ENCODE data around the gene ATP8B1.

Gene ATP8B1

GRCh38 chr18:57771193-57771592 lies 31.9 kb downstream of the ATP8B1 start:
- Histone ChIP-seq H3K27me3 (ENCODE audit: low read length) (no peaks in the 10 kb centered on the region), H2AFZ (ENCODE audit: low read depth, low read length, severe bottlenecking) (no peak overlapping the region), H4K20me1 (ENCODE audit: low read depth, low read length) (no peaks in the 10 kb centered on the region), H3K4me2 (ENCODE audit: low read depth, low read length, poor library complexity, severe bottlenecking) (no peak overlapping the region), H3K27ac (ENCODE audit: low read depth, low read length) (no peak overlapping the region), H3F3A (ENCODE audit: insufficient read depth) (no peaks in the 10 kb centered on the region), H3K36me3 (ENCODE audit: low read length) (no peaks in the 10 kb centered on the region), H3K4me3 (ENCODE audit: insufficient read depth, low read length, poor library complexity, severe bottlenecking) (no peak overlapping the region), H3K9ac (ENCODE audit: low read length) (no peak overlapping the region), H3K79me2 (ENCODE audit: insufficient read depth, low read length) (no peaks in the 10 kb centered on the region), H3K9me2 (replicated peaks; ENCODE audit: insufficient read depth, low read length) (no peaks in the 10 kb centered on the region), H3K9me3 (ENCODE audit: insufficient read depth, low read length) (no peaks in the 10 kb centered on the region)
- no peak for TF ChIP-seq CTCF (IDR thresholded peaks at IDR 0.05; ENCODE audit: insufficient read depth, low read length, poor library complexity, severe bottlenecking)
- TF ChIP-seq EZH2phosphoT487 (conservative IDR thresholded peaks at IDR 0.05; ENCODE audit: low read length) = no peak

- TF ChIP-seq EZH2phosphoT487 (conservative IDR thresholded peaks at IDR 0.05; ENCODE audit: low read length) = no peak
- no peak for TF ChIP-seq CTCF (IDR thresholded peaks at IDR 0.05; ENCODE audit: insufficient read depth, low read length, poor library complexity, severe bottlenecking)
- Histone ChIP-seq H3K9ac (ENCODE audit: low read length) (no peak overlapping the region), H2AFZ (ENCODE audit: low read depth, low read length, severe bottlenecking) (no peak overlapping the region), H3K27me3 (ENCODE audit: low read length) (no peaks in the 10 kb centered on the region), H3K4me3 (ENCODE audit: insufficient read depth, low read length, poor library complexity, severe bottlenecking) (no peak overlapping the region), H3K27ac (ENCODE audit: low read depth, low read length) (no peak overlapping the region), H3K9me2 (replicated peaks; ENCODE audit: insufficient read depth, low read length) (no peaks in the 10 kb centered on the region), H3K79me2 (ENCODE audit: insufficient read depth, low read length) (no peaks in the 10 kb centered on the region), H3F3A (ENCODE audit: insufficient read depth) (no peaks in the 10 kb centered on the region), H3K4me2 (ENCODE audit: low read depth, low read length, poor library complexity, severe bottlenecking) (no peak overlapping the region), H3K36me3 (ENCODE audit: low read length) (no peaks in the 10 kb centered on the region), H3K9me3 (ENCODE audit: insufficient read depth, low read length) (no peaks in the 10 kb centered on the region), H4K20me1 (ENCODE audit: low read depth, low read length) (no peaks in the 10 kb centered on the region)
These were observed 34.4 kb downstream of the ATP8B1 start for GRCh38 chr18:57768537-57769326.

- Histone ChIP-seq H3K79me2 (ENCODE audit: insufficient read depth, low read length) (no peaks in the 10 kb centered on the region), H3K9me2 (replicated peaks; ENCODE audit: insufficient read depth, low read length) (no peaks in the 10 kb centered on the region), H3K36me3 (ENCODE audit: low read length) (no peaks in the 10 kb centered on the region), H3F3A (ENCODE audit: insufficient read depth) (no peaks in the 10 kb centered on the region), H3K27me3 (ENCODE audit: low read length) (no peaks in the 10 kb centered on the region), H3K4me3 (ENCODE audit: insufficient read depth, low read length, poor library complexity, severe bottlenecking) (no peak overlapping the region), H3K4me2 (ENCODE audit: low read depth, low read length, poor library complexity, severe bottlenecking) (no peak overlapping the region), H3K9me3 (ENCODE audit: insufficient read depth, low read length) (no peaks in the 10 kb centered on the region), H2AFZ (ENCODE audit: low read depth, low read length, severe bottlenecking) (no peak overlapping the region), H3K9ac (ENCODE audit: low read length) (no peak overlapping the region), H3K27ac (ENCODE audit: low read depth, low read length) (no peak overlapping the region), H4K20me1 (ENCODE audit: low read depth, low read length) (no peaks in the 10 kb centered on the region)
- no peak for TF ChIP-seq EZH2phosphoT487 (conservative IDR thresholded peaks at IDR 0.05; ENCODE audit: low read length)
- TF ChIP-seq CTCF (IDR thresholded peaks at IDR 0.05; ENCODE audit: insufficient read depth, low read length, poor library complexity, severe bottlenecking) = no peak
These were observed 35.7 kb downstream of the ATP8B1 start for GRCh38 chr18:57767259-57768050.

Data from SU-DHL-6 (cell line).